Measurements from ENCODE around the gene APBB3. TPM values are rescaled to one million over a fixed set of nuclear protein-coding genes. Genes with fewer than 3 reads are reported as not detected.

APBB3 gene
- total RNA-seq, 3 donors from 2014 or later, result 18.8 to 32.5 (median 21.2) TPM

DNA sequence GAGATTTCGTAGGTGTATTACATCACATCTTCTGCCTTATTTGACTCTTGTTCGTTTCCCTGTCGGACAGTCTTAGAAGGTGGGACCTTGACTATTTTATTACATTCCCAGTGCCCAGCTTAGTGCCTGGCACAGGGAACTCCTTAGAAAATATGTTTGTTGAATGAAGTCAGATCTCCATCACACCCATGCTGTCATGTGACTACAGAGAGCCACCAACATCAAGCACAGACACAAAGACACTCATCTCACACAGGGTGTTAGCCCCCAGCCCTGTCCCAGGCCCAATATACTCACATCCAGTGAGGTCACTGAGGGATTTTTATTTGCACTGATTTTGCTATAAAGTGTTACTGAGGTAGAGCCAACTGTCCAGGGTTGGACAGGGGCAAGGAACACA lies 6.4 kb downstream of the APBB3 start:
- H3K36me3 ChIP-seq (ENCODE audit: low read depth), result no peaks in the 10 kb centered on the region
- TF ChIP-seq, protein P1, sequence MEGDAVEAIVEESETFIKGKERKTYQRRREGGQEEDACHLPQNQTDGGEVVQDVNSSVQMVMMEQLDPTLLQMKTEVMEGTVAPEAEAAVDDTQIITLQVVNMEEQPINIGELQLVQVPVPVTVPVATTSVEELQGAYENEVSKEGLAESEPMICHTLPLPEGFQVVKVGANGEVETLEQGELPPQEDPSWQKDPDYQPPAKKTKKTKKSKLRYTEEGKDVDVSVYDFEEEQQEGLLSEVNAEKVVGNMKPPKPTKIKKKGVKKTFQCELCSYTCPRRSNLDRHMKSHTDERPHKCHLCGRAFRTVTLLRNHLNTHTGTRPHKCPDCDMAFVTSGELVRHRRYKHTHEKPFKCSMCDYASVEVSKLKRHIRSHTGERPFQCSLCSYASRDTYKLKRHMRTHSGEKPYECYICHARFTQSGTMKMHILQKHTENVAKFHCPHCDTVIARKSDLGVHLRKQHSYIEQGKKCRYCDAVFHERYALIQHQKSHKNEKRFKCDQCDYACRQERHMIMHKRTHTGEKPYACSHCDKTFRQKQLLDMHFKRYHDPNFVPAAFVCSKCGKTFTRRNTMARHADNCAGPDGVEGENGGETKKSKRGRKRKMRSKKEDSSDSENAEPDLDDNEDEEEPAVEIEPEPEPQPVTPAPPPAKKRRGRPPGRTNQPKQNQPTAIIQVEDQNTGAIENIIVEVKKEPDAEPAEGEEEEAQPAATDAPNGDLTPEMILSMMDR (IDR thresholded peaks at IDR 0.05), result no peak
- intact Hi-C loops (cut with DNase I, micrococcal nuclease), result no loop called here
- H3K4me3 ChIP-seq, result no peak overlapping the region
- no peaks in the 10 kb centered on the region for H3K9me3 ChIP-seq
- peaks cover 25% of the 10 kb centered on the region for H3K4me1 ChIP-seq (ENCODE audit: low read depth)
- ATAC-seq (no peak), DNase-seq (no peak)

DNA sequence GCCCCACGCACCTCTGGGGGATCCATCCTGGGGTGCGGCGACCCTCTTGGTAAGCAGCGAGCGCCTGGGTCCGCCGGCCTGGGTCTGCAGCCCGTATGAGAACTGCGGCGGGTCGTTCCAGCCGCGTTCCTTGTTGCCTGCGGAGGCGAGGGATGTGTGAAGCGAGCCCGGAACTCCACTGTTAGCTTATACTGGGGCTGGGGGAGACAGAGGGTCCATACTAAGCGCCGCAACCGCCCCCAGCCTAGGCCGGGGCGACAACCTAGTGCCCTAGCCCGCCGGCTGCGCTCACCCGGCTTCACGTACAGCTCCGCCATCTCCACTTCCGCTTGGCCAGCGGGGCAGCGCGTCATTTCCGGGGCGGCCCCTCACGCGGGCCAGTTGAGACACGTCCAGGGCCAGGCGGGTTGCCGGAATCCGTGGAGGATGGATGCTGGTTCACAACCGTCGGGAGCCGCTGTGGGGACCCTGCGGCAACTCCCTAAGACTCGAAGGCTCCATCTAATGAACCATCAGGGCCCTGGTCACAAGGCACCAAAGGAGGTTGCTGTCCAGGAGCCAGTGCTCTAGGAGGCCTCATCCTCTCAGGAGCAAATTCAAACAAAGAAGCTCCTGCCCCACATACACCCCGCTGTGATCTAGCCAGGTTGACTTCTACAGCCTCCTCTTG lies 7.1 kb downstream of the APBB3 start, which contains the start of gene SRA1:
TSS of gene SRA1 (minus strand) at position 338 of the 670 bp plus-strand sequence. CDS start at position 317, 21 bp downstream.
- Histone ChIP-seq H3K4me1 (ENCODE audit: low read depth) (peaks cover 22% of the 10 kb centered on the region), H3K36me3 (ENCODE audit: low read depth) (no peaks in the 10 kb centered on the region), H3K9me3 (no peaks in the 10 kb centered on the region), H3K4me3 (peak within 1 kb of the TSS; percentile 52)
- DNase-seq (peak; percentile 95 to 96 (median 96)), ATAC-seq (peak; percentile 96)
- TF ChIP-seq, protein P1 (IDR thresholded peaks at IDR 0.05), result no peak
- intact Hi-C loops (cut with DNase I, micrococcal nuclease), result no loop called here

DNA sequence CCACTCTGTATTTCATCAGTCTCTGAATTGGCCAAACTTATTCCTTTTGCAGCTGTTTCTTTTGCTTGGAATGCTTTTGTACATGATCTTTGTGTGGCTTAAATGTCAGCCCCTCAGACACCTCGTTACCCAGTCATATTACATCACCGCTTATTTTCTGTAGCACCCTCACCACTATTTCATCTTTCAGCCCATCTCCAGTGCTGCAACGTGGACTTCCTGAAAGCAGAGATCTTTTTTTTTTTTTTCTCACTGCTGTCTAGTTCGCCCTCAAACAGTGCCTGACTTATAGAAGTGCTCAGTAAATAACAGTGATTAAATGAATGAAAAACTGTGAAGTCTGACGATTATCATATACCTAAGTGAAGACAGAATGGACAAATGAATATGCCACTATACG lies 8.0 kb downstream of the APBB3 start:
- Histone ChIP-seq H3K9me3 (no peaks in the 10 kb centered on the region), H3K4me3 (no peak overlapping the region), H3K4me1 (ENCODE audit: low read depth) (peaks cover 22% of the 10 kb centered on the region), H3K36me3 (ENCODE audit: low read depth) (no peaks in the 10 kb centered on the region)
- peak; percentile 25 for ATAC-seq
- intact Hi-C loops (cut with DNase I, micrococcal nuclease), result no loop called here
- no peak for DNase-seq
- TF ChIP-seq, protein P1 (IDR thresholded peaks at IDR 0.05), result no peak

DNA sequence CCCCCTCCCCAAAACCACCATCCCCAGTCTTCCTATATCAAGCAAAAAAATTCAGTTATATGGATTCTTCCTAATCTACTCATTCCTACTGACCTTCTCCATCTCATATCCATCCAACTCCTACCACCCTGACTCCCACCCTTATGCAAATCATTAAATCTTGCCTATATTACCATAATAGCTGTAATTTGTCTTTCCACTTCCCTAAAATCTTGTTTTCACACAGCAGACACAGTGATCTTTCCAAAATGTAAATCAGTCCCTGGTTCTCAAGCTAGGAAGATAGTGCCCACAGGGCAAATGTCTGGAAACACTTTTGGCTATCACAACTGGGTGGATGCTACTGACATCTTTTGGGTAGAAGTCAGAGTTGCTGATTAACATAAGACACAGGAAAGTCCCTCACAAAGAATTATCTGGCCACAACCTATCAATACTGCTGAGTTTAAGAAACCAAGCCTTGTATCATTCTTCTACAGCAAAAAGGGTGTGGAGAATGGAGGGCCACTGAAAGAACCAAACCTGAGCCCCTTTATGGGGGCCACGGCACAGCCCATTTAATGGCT lies 8.6 kb downstream of the APBB3 start:
- intact Hi-C loops (cut with DNase I, micrococcal nuclease), result no loop called here
- ATAC-seq, result no peak

DNA sequence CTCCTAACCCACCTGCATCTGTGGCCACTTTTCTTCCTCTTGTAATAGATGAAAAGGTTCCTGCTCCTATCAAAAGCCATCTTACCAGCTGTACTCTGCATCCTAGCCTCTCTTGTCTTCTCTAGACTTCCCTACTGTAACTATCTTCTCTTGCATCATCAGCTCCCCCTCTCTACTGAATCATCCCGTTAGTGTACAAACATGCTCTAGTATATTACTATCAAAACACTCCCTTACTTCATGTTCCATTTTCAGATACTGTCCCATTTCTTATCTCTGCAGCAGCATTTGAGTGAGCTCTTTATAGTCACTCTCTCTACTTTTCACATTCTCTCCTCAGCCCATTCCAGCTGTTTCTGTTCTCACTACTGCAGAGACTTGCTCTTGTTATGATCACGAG lies 9.9 kb downstream of the APBB3 start:
- ATAC-seq (no peak), DNase-seq (no peak)
- Histone ChIP-seq H3K4me3 (no peak overlapping the region), H3K36me3 (ENCODE audit: low read depth) (no peaks in the 10 kb centered on the region), H3K9me3 (no peaks in the 10 kb centered on the region), H3K4me1 (ENCODE audit: low read depth) (peaks cover 28% of the 10 kb centered on the region)
- intact Hi-C loops (cut with DNase I, micrococcal nuclease), result no loop called here
- TF ChIP-seq, protein P1 (IDR thresholded peaks at IDR 0.05), result no peak

More for the DNA sequence above, 8.6 kb downstream of the APBB3 start:
- TF ChIP-seq, protein P1 (IDR thresholded peaks at IDR 0.05), result no peak
- Histone ChIP-seq H3K4me1 (ENCODE audit: low read depth) (peaks cover 22% of the 10 kb centered on the region), H3K9me3 (no peaks in the 10 kb centered on the region), H3K36me3 (ENCODE audit: low read depth) (no peaks in the 10 kb centered on the region), H3K4me3 (no peak overlapping the region)
- no peak for DNase-seq

Measured in mucosa of descending colon (tissue), 3 donors.